ENCODE measurements around the gene PEX11G. TPM values are rescaled to one million over a fixed set of nuclear protein-coding genes. Genes with fewer than 3 reads are reported as not detected.

The PEX11G gene
- total and polyA plus RNA-seq, 2 donors (not counting 3 experiments of a cell fraction or from before 2014, with no cell fraction given): 1.3 to 1.9 TPM

DNA sequence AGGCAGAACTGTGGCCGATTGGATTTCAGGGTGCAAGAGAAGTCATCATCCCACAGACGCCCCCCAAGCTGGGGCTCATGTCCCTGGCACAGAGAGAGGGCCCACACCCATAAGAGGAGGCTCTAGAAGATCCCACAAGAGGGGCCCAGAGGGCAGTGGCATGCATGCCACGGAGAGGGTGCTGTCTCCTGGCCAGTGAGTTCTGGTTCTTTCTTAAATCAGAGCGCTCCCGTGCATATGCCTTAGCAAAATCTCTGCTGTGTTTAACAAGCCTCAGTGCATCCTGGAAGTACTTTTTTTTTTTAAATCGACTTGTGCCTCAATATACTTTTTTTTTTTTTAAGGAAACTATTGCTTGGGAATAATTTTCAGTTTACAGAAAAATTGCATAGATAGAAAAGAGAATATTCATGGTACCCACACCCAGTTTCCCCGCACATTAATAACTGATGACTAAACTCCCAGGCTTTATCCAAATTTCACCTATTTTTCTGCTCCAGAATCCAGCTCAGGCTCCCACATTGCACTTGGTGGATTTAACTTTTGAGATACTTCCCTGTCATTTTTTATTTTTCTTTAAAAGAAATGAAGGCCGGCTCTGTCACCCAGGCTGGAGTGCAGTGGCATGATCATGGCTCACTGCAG is 59.1 kb downstream of the PEX11G start:
- FAIRE-seq (no peak), DNase-seq (ENCODE audit: low read depth, low spot score) (no peak)
- Histone ChIP-seq H3K4me1 (ENCODE audit: control insufficient read depth, extremely low read depth, insufficient read depth, low read length) (no peaks in the 10 kb centered on the region), H3K27ac (ENCODE audit: insufficient read depth, low read depth, low read length) (no peak overlapping the region), H3K4me3 (replicated peaks in 1 of 3; ENCODE audit: insufficient read depth in 1 of 3, low read depth in 1 of 3, low read length in 3 of 3) (no peak overlapping the region), H3K27me3 (ENCODE audit: control insufficient read depth in 2 of 2, insufficient read depth in 2 of 2, low read length in 2 of 2) (no peaks in the 10 kb centered on the region), H2AFZ (ENCODE audit: low read depth, low read length) (no peak overlapping the region), H3K36me3 (ENCODE audit: control insufficient read depth in 2 of 2, extremely low read depth in 1 of 2, insufficient read depth in 2 of 2, low read length in 2 of 2) (no peaks in the 10 kb centered on the region), H3K9ac (replicated peaks; ENCODE audit: extremely low read depth, insufficient read depth, low read length) (no peak overlapping the region), H3K9me1 (replicated peaks; ENCODE audit: control insufficient read depth, extremely low read depth, insufficient read depth, low read length) (no peaks in the 10 kb centered on the region), H4K20me1 (replicated peaks; ENCODE audit: control insufficient read depth, extremely low read depth, insufficient read depth, low read length) (no peaks in the 10 kb centered on the region), H3K4me2 (ENCODE audit: insufficient read depth, low read length) (no peak overlapping the region), H3K79me2 (ENCODE audit: control insufficient read depth, insufficient read depth, low read length) (no peaks in the 10 kb centered on the region), H3K9me3 (replicated peaks; ENCODE audit: control insufficient read depth, insufficient read depth, low read length) (no peaks in the 10 kb centered on the region)
- CTCF ChIA-PET: interaction anchor here (1.5 kb wide), 1 partner anchor 139 kb away, joined by 3 read pairs; no protein-coding TSS in a partner anchor
- intact Hi-C loops (cut with micrococcal nuclease) (no loop called here), dilution Hi-C loops (cut with MboI; ENCODE audit: extremely low pct_ligation_motif_present, low sequenced_read_pairs) (no loop called here)
- no peak for TF ChIP-seq EZH2 (IDR thresholded peaks at IDR 0.05; ENCODE audit: borderline replicate concordance, low read depth, low read length, severe bottlenecking)
- POLR2A ChIA-PET: no interaction called here
- no TSS peak for BruUV-seq (replicated peaks)

DNA sequence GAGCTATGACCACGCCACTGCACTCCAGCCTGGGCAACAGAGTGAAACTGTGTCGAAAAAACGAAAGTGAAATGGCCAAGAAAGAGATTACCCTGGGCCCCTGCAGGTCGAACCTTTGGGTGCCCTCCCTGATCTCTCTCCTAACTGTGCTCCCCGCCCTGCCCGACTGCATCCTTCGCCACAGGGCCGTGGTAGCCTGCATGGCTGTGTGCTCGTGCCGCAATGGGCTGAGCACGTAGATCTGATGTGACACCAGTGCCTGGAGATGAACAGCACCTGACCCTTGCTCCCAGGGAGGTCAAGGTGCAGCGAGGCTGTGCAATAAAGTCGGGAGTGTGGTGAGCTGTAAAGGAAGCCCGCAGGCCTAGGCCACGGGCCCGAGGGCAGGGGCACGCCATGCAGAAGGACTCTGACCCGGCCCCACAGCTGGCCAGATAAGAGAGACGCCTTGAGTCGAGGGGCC is 60.2 kb downstream of the PEX11G start:
- BruUV-seq (replicated peaks): no TSS peak
- H3K9me1 ChIP-seq (replicated peaks; ENCODE audit: control insufficient read depth, extremely low read depth, insufficient read depth, low read length): no peaks in the 10 kb centered on the region
- no peak overlapping the region for H3K4me3 ChIP-seq (replicated peaks in 1 of 3; ENCODE audit: insufficient read depth in 1 of 3, low read depth in 1 of 3, low read length in 3 of 3)
- no peaks in the 10 kb centered on the region for H3K9me3 ChIP-seq (replicated peaks; ENCODE audit: control insufficient read depth, insufficient read depth, low read length)
- ChIA-PET CTCF (no interaction called here), POLR2A (no interaction called here)
- no peak overlapping the region for H3K27ac ChIP-seq (ENCODE audit: insufficient read depth, low read depth, low read length)
- FAIRE-seq (no peak), DNase-seq (ENCODE audit: low read depth, low spot score) (no peak)
- H3K4me2 ChIP-seq (ENCODE audit: insufficient read depth, low read length): no peak overlapping the region
- no peaks in the 10 kb centered on the region for H3K79me2 ChIP-seq (ENCODE audit: control insufficient read depth, insufficient read depth, low read length)
- TF ChIP-seq JUN (IDR thresholded peaks at IDR 0.05; ENCODE audit: borderline replicate concordance, insufficient read depth, insufficient read length, low read depth): no peak
- no peak for TF ChIP-seq GATA2 (IDR thresholded peaks at IDR 0.05; ENCODE audit: insufficient read depth, insufficient read length, low read depth, low read length)
- no peak for TF ChIP-seq POLR2A (IDR thresholded peaks at IDR 0.05; ENCODE audit: low read depth, low read length)
- no peak for TF ChIP-seq EZH2 (IDR thresholded peaks at IDR 0.05; ENCODE audit: borderline replicate concordance, low read depth, low read length, severe bottlenecking)
- no peak for TF ChIP-seq MYC (IDR thresholded peaks at IDR 0.05; ENCODE audit: low read depth, low read length)
- TF ChIP-seq FOS (IDR thresholded peaks at IDR 0.05; ENCODE audit: borderline replicate concordance, insufficient read depth, low read length): no peak
- TF ChIP-seq, protein P1, sequence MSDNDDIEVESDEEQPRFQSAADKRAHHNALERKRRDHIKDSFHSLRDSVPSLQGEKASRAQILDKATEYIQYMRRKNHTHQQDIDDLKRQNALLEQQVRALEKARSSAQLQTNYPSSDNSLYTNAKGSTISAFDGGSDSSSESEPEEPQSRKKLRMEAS (IDR thresholded peaks at IDR 0.05; ENCODE audit: insufficient read depth, insufficient read length): no peak
- TF ChIP-seq, protein P2, sequence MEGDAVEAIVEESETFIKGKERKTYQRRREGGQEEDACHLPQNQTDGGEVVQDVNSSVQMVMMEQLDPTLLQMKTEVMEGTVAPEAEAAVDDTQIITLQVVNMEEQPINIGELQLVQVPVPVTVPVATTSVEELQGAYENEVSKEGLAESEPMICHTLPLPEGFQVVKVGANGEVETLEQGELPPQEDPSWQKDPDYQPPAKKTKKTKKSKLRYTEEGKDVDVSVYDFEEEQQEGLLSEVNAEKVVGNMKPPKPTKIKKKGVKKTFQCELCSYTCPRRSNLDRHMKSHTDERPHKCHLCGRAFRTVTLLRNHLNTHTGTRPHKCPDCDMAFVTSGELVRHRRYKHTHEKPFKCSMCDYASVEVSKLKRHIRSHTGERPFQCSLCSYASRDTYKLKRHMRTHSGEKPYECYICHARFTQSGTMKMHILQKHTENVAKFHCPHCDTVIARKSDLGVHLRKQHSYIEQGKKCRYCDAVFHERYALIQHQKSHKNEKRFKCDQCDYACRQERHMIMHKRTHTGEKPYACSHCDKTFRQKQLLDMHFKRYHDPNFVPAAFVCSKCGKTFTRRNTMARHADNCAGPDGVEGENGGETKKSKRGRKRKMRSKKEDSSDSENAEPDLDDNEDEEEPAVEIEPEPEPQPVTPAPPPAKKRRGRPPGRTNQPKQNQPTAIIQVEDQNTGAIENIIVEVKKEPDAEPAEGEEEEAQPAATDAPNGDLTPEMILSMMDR (IDR thresholded peaks at IDR 0.05; ENCODE audit: extremely low read depth in 1 of 2, insufficient read depth in 1 of 2, low read depth in 1 of 2, low read length in 2 of 2): no peak
- TF ChIP-seq POLR2AphosphoS5 (IDR thresholded peaks at IDR 0.05; ENCODE audit: insufficient read depth, low read depth, low read length): no peak
- no peaks in the 10 kb centered on the region for H4K20me1 ChIP-seq (replicated peaks; ENCODE audit: control insufficient read depth, extremely low read depth, insufficient read depth, low read length)
- H3K4me1 ChIP-seq (ENCODE audit: control insufficient read depth, extremely low read depth, insufficient read depth, low read length): no peaks in the 10 kb centered on the region
- intact Hi-C loops (cut with micrococcal nuclease): no loop called here
- dilution Hi-C loops (cut with MboI; ENCODE audit: extremely low pct_ligation_motif_present, low sequenced_read_pairs): no loop called here
- H2AFZ ChIP-seq (ENCODE audit: low read depth, low read length): no peak overlapping the region
- H3K9ac ChIP-seq (replicated peaks; ENCODE audit: extremely low read depth, insufficient read depth, low read length): no peak overlapping the region
- no peaks in the 10 kb centered on the region for H3K27me3 ChIP-seq (ENCODE audit: control insufficient read depth in 2 of 2, insufficient read depth in 2 of 2, low read length in 2 of 2)
- H3K36me3 ChIP-seq (ENCODE audit: control insufficient read depth in 2 of 2, extremely low read depth in 1 of 2, insufficient read depth in 2 of 2, low read length in 2 of 2): no peaks in the 10 kb centered on the region
